ENCODE results near the gene NAA30.
"Not testable (repeated sequence)": the region's sequence is repeated elsewhere in the genome, so short reads cannot be mapped to it uniquely, and the experiment has no call there.

The NAA30 gene

DNA sequence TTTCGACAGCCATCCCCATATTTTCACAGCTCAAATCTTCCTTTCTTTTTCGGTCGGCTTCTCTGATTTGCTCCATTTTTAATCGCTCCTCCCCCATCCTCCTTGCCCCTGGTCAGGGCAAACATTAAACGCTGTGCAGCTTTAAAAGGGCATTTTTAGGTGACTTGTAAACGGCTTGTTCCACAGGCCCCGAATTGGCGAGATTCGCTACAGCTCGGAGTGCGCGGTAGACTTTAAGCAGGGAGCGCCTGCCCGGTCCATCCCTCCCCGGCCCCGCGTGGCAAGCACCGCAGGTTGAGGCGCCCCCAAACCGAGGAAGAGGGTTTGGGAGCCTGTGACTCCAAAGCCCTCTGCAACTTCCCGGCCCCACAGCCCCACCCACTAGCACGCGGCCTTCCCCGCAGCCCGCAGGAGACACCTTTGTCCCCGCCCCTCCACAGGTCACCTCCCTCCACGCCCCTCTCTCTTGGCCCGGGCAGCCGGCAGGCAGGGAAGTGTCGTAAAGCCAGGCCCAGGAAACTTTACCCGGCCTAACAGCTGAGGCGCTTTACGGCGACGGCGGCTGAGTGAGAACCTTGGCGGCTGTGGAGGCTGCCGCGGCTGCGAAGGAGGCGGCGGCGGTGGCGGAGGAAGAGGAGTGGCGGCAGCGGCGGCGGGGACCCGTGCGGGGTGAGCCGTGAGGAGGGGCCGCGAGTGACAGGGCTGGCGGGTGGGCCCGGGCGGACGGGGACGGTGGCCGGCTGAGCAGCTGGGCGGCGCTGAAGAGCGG, at the start of gene NAA30:
Gene NAA30, plus strand, starts transcription at position 550 of the 769 bp plus-strand sequence. CDS start 372 bp downstream, outside the sequence.
- TF ChIP-seq, protein P1, sequence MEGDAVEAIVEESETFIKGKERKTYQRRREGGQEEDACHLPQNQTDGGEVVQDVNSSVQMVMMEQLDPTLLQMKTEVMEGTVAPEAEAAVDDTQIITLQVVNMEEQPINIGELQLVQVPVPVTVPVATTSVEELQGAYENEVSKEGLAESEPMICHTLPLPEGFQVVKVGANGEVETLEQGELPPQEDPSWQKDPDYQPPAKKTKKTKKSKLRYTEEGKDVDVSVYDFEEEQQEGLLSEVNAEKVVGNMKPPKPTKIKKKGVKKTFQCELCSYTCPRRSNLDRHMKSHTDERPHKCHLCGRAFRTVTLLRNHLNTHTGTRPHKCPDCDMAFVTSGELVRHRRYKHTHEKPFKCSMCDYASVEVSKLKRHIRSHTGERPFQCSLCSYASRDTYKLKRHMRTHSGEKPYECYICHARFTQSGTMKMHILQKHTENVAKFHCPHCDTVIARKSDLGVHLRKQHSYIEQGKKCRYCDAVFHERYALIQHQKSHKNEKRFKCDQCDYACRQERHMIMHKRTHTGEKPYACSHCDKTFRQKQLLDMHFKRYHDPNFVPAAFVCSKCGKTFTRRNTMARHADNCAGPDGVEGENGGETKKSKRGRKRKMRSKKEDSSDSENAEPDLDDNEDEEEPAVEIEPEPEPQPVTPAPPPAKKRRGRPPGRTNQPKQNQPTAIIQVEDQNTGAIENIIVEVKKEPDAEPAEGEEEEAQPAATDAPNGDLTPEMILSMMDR (IDR thresholded peaks at IDR 0.05; ENCODE audit: low read depth, low read length, missing control alignments) = no peak
- peak; percentile 71 for DNase-seq (ENCODE audit: extremely low read depth, low read depth)
- peak within 1 kb of the TSS; percentile 77 for H3K4me3 ChIP-seq (replicated peaks; ENCODE audit: low read depth, low read length)

- H3K4me3 ChIP-seq (replicated peaks; ENCODE audit: low read depth, low read length); DNase-seq (ENCODE audit: extremely low read depth, low read depth): not testable (repeated sequence)
Measured at GRCh38 chr14:57343545-57344297, 46.7 kb upstream of the NAA30 start.

DNA sequence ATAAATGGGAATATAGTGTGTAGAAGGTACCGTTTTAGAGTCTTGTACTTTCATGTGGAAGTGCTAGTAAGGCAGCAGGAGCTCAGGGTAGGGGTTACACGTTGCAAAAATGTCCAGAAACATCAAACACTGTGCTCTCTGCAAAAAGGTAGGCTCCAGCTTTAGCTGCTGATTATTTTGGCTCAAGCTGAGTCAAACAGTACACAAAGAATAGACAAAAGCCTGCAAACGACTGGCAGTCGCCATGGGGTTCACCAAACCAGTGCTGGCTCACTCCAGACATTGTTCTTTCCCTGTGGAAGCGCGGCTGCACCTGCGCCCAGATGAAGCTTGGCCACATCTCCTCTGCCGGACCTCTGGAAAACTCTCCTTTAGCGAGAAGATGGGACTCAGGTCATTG, 45.3 kb upstream of the NAA30 start:
- TF ChIP-seq, protein P1 (IDR thresholded peaks at IDR 0.05; ENCODE audit: low read depth, low read length, missing control alignments) = no peak
- H3K4me3 ChIP-seq (replicated peaks; ENCODE audit: low read depth, low read length) = no peak overlapping the region
- DNase-seq (ENCODE audit: extremely low read depth, low read depth) = no peak

GRCh38 chr14:57346741-57347140, 43.6 kb upstream of the NAA30 start:
- no peak for DNase-seq (ENCODE audit: extremely low read depth, low read depth)
- no peak overlapping the region for H3K4me3 ChIP-seq (replicated peaks; ENCODE audit: low read depth, low read length)
- TF ChIP-seq, protein P1 (IDR thresholded peaks at IDR 0.05; ENCODE audit: low read depth, low read length, missing control alignments) = no peak

GRCh38 chr14:57352396-57353170, 37.8 kb upstream of the NAA30 start:
- H3K4me3 ChIP-seq (replicated peaks; ENCODE audit: low read depth, low read length) = no peak overlapping the region
- DNase-seq (ENCODE audit: extremely low read depth, low read depth) = no peak
- TF ChIP-seq, protein P1 (IDR thresholded peaks at IDR 0.05; ENCODE audit: low read depth, low read length, missing control alignments) = no peak

- DNase-seq (ENCODE audit: extremely low read depth, low read depth) = no peak
- no peak overlapping the region for H3K4me3 ChIP-seq (replicated peaks; ENCODE audit: low read depth, low read length)
- TF ChIP-seq, protein P1 (IDR thresholded peaks at IDR 0.05; ENCODE audit: low read depth, low read length, missing control alignments) = no peak
Measured at GRCh38 chr14:57355081-57355800, 35.1 kb upstream of the NAA30 start.
